Activated T-helper 2 cell treated with anti-CD3 and anti-CD28 coated beads, Interferon-gamma antibody, Interleukin-2, Interleukin-4, amounts not matched to agents 10 μg/mL and 5 μg/mL and 100 μg/mL, durations not matched to agents 14 hours and 24 hours and 36 hours (primary cell): ENCODE results near the gene C2orf42. TPM values are rescaled to one million over a fixed set of nuclear protein-coding genes. Genes with fewer than 3 reads are reported as not detected.
"Not testable (repeated sequence)": the region's sequence is repeated elsewhere in the genome, so short reads cannot be mapped to it uniquely, and the experiment has no call there.

Source experiments
- DNase-seq: peaks from one replicate; pipeline ENCODE4 v3.0.0; 2021; ENCODE audit warnings: low spot score
- H3K27ac Mint-ChIP-seq: one replicate; pipeline ENCODE4 v1.8.0; 2021; ENCODE audit warnings: mixed read lengths
- H3K27me3 Mint-ChIP-seq: one replicate; pipeline ENCODE4 v1.8.0; 2021; ENCODE audit warnings: low read depth, mixed read lengths
- H3K36me3 Mint-ChIP-seq: one replicate; pipeline ENCODE4 v1.8.0; 2021; ENCODE audit warnings: low read depth, mixed read lengths
- H3K4me1 Mint-ChIP-seq: one replicate; pipeline ENCODE4 v1.8.0; 2021; ENCODE audit warnings: low read depth, mixed read lengths
- H3K4me3 Mint-ChIP-seq: one replicate; pipeline ENCODE4 v1.8.0; 2021; ENCODE audit warnings: low read depth, mild to moderate bottlenecking, moderate library complexity, mixed read lengths
- H3K9me3 Mint-ChIP-seq: one replicate; pipeline ENCODE4 v1.8.0; 2021; ENCODE audit warnings: mixed read lengths
- intact Hi-C: fragments of 100-400 bp; cut with micrococcal nuclease; formaldehyde crosslinking; loops from one replicate; pipeline ENCODE4 v1.15.1; 2023
- total RNA-seq: library from RNA; stranded (reverse); gene quantifications from 2 replicates; pipeline ENCODE4 v1.2.3, GENCODE V29; 2022

The C2orf42 gene
- total RNA-seq, 1 donor from 2014 or later: 24.7 TPM

DNA sequence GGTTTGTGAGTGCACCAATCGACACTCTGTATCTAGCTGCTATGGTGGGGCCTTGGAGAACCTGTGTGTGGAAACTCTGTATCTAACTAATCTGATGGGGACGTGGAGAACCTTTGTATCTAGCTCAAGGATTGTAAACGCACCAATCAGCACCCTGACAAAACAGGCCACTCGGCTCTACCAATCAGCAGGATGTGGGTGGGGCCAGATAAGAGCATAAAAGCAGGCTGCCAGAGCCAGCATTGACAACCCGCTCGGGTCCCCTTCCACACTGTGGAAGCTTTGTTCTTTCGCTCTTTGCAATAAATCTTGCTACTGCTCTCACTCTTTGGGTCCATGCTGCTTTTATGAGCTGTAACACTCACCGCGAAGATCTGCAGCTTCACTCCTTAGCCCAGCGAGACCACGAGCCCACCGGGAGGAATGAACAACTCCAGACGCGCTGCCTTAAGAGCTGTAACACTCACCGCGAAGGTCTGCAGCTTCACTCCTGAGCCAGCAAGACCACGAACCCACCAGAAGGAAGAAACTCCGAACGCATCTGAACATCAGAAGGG is 41.6 kb downstream of the C2orf42 start:
- peak overlapping the region; percentile 21 for H3K27ac Mint-ChIP-seq
- DNase-seq, H3K27me3 Mint-ChIP-seq, H3K4me3 Mint-ChIP-seq, intact Hi-C loops, H3K9me3 Mint-ChIP-seq: not testable (repeated sequence)
- H3K4me1 Mint-ChIP-seq: peaks cover 20% of the 10 kb centered on the region
- peaks cover 37% of the 10 kb centered on the region for H3K36me3 Mint-ChIP-seq

DNA sequence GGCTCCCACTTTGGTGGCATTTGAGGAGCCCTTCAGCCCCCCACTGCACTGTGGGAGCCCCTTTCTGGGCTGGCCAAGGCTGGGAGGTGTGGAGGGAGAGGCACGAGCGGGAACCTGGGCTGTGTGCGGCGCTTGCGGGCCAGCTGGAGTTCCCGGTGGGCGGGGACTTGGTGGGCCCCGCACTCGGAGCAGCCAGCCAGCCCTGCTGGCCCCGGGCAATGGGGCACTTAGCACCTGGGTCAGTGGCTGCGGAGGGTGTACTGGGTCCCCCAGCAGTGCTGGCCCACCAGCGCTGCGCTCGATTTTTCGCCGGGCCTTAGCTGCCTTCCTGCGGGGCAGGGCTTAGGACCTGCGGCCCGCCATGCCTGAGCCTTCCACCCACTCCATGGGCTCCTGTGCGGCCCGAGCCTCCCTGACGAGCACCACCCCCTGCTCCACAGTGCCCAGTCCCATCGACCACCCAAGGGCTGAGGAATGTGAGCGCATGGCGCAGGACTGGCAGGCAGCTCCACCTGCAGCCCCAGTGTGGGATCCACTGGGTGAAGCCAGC is 42.5 kb downstream of the C2orf42 start:
- H3K9me3 Mint-ChIP-seq, H3K27ac Mint-ChIP-seq, intact Hi-C loops, DNase-seq, H3K4me3 Mint-ChIP-seq, H3K27me3 Mint-ChIP-seq: not testable (repeated sequence)
- Mint-ChIP-seq H3K36me3 (peaks cover 33% of the 10 kb centered on the region), H3K4me1 (peaks cover 25% of the 10 kb centered on the region)

DNA sequence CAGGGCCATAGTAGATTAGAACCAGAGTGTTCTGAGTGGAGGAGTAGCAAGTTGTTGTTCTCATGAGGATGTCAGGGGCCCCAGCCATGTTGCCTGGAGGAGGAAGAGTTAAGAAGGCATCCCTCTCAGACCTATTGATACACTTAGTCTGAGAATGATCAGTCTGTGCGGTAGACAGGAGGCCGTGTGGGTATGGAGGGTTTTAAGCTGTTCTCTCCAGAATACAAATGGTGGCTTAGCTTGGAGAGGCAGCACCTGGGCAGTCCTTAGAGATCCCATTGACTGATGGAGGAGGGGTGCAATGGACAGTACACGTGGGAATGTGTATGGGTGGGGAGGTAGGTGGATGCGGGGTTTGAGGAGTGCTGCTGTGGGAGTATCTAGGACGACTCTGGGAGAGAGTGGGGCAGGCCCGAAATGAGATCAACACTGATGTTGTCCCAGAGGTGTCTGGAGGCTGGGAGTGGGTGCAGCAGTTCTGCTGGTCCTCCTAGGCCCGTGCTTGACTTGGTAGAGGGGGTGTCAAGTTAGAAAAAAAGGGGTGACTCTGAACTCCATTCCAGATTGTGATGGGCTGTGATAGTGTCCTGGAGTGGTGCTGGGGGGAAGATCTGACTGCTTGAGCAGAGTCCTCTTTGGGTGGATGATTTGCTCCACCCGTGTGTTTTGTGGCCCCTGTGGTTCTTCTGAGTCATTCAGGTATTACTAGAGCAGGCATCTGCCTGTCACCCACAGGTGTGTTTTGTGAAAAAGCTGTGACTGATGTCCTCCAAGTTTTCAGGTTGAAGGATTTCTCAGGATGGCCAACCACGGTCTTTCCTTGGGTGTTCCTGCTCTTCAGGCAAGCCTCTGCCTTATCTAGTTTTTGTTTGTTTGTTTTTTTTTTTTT is 44.7 kb downstream of the C2orf42 start:
- H3K27ac Mint-ChIP-seq: peak overlapping the region; percentile 65
- intact Hi-C loops: no loop called here
- H3K9me3 Mint-ChIP-seq: no peaks in the 10 kb centered on the region
- H3K4me3 Mint-ChIP-seq: no peak overlapping the region
- no peak for DNase-seq
- peaks cover 36% of the 10 kb centered on the region for H3K4me1 Mint-ChIP-seq
- H3K27me3 Mint-ChIP-seq: no peaks in the 10 kb centered on the region
- H3K36me3 Mint-ChIP-seq: peaks cover 20% of the 10 kb centered on the region

DNA sequence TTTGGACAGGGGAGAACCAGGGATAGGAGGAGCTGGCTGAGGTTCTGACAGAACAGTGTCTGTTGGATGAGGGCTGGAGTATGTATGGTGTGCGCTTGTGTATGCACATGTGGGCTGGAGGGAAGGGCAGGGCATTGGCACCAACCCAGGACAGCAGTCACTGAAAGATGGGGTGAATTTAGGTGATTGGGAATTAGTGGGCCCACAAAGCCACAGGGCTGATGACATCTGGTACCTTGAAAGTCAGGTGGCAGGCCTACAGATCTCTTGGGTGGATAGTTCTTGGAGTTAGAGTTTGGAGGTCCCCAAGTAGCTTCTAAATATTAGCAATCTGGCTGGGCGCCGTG is 45.7 kb downstream of the C2orf42 start:
- no peak for DNase-seq
- Mint-ChIP-seq H3K27me3 (no peaks in the 10 kb centered on the region), H3K4me3 (no peak overlapping the region), H3K9me3 (no peaks in the 10 kb centered on the region), H3K27ac (peak overlapping the region; percentile 5), H3K36me3 (peaks cover 21% of the 10 kb centered on the region), H3K4me1 (peaks cover 44% of the 10 kb centered on the region)
- intact Hi-C loops: no loop called here

DNA sequence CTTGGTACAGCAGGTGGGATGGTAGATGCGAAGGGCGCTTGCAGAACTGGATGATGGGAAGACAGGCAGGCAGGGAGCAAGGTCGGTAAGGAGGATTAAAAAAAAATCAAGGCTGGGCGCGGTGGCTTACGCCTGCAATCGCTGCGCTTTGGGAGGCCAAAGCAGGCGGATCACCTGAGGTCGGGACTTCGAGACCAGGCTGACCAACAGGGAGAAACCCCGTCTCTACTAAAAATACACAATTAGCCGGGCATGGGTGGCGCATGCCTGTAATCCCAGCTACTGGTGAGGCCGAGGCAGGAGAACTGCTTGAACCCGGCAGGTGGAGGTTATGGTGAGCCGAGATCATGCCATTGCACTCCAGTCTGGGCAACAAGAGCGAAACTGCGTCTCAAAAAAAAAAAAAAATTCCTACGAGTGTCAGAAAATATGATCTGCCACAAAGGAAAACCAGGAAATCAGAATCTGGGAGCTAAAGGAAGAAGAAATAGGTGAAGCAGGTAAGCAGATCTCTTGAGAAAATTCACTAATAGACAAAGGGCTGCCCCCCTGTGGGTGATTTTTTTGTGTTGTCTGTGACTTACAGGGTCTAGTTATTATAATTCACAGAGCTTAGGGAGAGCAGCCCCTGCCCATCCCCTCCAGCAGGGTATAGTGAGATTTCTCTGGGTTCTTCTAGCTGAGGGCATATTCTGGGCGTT is 46.2 kb downstream of the C2orf42 start:
- Mint-ChIP-seq H3K9me3 (no peaks in the 10 kb centered on the region), H3K27me3 (no peaks in the 10 kb centered on the region), H3K4me3 (no peak overlapping the region), H3K36me3 (peaks cover 16% of the 10 kb centered on the region), H3K4me1 (peaks cover 47% of the 10 kb centered on the region), H3K27ac (peak overlapping the region; percentile 24)
- no peak for DNase-seq
- intact Hi-C loops: no loop called here

DNA sequence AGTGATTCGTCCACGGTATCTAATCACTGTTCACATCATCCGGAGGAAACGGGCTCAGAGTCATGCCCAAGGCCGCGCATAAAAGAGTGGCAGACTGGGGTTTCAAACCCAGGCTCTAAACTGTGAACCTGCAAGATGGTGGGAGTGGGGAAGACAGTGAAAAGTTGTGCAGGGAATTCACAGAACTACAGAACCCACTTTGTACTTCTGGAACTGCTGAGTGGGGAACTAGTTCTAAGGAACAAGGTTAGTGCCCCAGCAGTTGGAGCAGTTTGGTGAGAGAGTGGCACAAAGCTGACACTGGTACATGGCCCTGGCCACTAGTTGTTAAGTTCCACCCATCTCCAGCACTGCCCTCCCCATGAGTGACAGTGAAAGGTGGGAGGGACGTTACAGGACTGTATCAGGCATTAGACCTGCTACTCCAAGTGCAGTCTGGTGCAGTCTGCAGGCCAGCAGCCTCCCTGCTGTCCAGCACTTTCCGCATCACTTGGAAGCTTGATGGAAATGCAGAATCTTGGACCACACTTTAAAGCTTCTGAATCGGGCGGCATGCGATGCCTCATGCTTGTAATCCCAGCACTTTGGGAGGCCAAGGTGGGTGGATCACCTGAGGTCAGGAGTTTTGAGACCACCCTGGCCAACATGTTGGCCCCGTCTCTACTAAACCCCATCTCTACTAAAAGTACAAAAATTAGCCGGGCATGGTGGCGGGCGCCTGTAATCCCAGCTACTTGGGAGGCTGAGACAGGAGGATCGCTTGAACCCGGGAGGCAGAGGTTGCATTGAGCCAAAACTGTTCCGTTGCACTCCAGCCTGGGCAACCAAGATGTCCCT is 47.3 kb downstream of the C2orf42 start:
- intact Hi-C loops: loop anchor here (1.0 to 2.0 kb wide), 3 partner anchors 35 to 150 kb away; partner anchors contain the start of genes SNRPG and TIA1
- peaks cover 44% of the 10 kb centered on the region for H3K4me1 Mint-ChIP-seq
- H3K9me3 Mint-ChIP-seq: no peaks in the 10 kb centered on the region
- H3K27me3 Mint-ChIP-seq: no peaks in the 10 kb centered on the region
- peak overlapping the region; percentile 97 for H3K27ac Mint-ChIP-seq
- H3K36me3 Mint-ChIP-seq: peaks cover 5% of the 10 kb centered on the region
- DNase-seq: no peak
- H3K4me3 Mint-ChIP-seq: peak overlapping the region; percentile 84

DNA sequence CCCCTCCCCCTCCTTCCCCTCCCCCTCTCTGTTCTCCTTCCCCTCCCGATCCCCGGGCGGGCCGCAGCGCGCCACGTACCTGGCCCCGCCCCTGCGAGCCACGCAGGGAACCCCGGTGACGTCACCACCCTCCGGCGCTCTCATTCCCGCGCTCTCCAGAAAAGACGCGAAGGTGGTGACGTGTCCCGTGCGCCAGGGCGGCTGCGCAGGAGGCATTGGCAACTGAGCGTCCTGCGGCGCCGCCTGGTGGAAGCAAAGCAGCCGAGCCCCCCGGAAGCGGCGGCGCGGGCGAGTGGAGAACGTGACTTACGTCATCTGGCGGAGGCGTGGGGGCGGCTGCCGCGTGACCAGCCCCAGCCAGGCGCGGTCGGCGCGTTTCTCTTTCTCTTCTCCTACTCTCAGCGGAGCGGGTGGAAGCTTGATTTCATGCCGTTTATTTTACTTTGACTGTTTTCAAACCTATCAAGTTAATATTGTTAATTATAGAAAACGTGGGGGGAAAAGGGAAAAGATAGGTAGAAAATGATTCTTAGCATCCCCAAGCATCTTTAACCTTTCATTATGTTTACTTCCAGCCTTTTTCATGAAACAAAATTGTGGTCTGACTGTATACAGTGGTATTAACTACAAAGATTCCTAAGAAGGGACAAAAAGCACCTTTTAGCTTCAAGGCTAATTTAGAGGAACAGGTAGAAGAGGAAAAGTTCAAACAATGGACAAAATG is 48.1 kb downstream of the C2orf42 start:
- H3K9me3 Mint-ChIP-seq: no peaks in the 10 kb centered on the region
- H3K27ac Mint-ChIP-seq: peak overlapping the region; percentile 97
- intact Hi-C loops: loop anchor here (1.0 to 2.0 kb wide), 8 partner anchors 18 to 228 kb away; partner anchors contain the start of genes PCBP1, SNRPG and TIA1
- H3K4me3 Mint-ChIP-seq: peak overlapping the region; percentile 84
- DNase-seq: peak; percentile 100
- H3K4me1 Mint-ChIP-seq: peaks cover 49% of the 10 kb centered on the region
- H3K27me3 Mint-ChIP-seq: no peaks in the 10 kb centered on the region
- H3K36me3 Mint-ChIP-seq: peaks cover 4% of the 10 kb centered on the region

DNA sequence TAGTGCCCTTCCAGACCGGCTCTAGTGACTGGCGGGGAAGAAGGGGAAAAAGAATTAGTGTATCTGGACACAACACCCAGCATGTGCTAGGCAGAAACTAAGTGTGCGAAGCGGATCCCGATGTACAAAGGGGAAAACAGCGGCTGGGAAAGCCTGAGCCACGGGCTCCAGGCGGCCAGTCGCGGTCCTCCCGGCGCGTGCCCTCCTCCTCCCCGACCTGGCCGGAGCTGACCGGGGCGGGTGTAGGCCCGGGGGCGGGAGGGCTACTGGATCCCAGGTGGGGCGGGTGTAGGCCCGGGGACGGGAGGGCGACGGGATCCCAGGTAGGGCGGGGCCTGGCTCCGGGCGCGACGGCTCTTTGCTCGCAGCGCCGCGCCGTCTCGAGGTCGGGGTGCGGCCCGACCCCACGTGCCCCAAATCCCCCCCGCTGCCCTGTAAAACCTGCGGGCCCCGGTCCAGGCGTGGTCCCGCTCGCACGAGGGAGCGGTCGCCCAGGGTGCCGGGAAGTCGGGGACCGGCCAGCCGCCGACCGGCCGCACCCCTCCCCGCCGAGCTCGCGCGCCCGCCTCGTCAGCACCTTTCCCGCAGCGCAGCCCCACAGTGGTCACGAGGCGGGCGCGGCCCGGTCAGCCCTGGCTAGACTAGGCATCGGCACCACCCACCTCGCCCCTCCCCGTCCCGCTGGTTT is 48.8 kb downstream of the C2orf42 start:
- H3K9me3 Mint-ChIP-seq: no peaks in the 10 kb centered on the region
- peaks cover 54% of the 10 kb centered on the region for H3K4me1 Mint-ChIP-seq

DNA sequence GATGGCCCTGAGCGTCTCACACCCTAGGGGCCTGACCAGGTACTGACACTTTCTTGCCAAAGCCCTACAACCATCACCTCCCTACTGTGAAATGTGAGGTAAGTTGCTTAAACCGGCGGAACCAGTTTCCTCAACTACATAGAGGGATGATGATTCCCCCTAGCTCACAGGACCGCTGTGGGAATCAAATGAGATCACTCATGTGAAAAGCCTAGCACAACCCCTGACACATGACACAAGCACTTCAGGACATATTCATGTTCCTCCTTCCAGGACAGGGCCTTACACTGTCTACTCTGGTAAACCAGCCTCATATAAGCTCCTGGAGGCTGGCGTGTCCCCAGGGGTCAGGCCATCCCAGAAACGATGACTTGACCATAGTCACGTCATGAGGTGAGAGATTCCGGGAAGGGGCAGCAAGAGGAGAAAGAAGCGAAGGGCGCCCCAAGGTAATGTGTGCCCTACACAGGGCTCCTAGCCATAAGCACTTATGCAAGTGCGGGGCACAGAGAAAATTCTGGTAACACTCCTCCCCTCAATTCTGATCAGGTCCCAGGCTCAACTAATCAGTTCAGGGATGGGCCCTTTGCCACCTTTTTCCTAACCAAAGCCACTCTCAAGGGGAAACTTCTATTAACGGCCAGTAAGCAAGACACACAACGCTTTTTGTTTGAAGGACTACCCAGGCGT is 49.5 kb downstream of the C2orf42 start:
- Mint-ChIP-seq H3K36me3 (peaks cover 7% of the 10 kb centered on the region), H3K4me1 (peaks cover 50% of the 10 kb centered on the region), H3K27me3 (no peaks in the 10 kb centered on the region), H3K4me3 (peak overlapping the region; percentile 92), H3K9me3 (no peaks in the 10 kb centered on the region), H3K27ac (peak overlapping the region; percentile 99)
- intact Hi-C loops: loop anchor here (1.0 kb wide), 1 partner anchor 8 kb away; no protein-coding TSS in a partner anchor
- DNase-seq: peak; percentile 56

More for the DNA sequence above, 48.8 kb downstream of the C2orf42 start:
- no peaks in the 10 kb centered on the region for H3K27me3 Mint-ChIP-seq
- peaks cover 7% of the 10 kb centered on the region for H3K36me3 Mint-ChIP-seq
- intact Hi-C loops: loop anchor here (1.0 to 2.0 kb wide), 8 partner anchors 9 to 228 kb away; partner anchors contain the start of genes PCBP1 and TIA1
- H3K27ac Mint-ChIP-seq: peak overlapping the region; percentile 99
- H3K4me3 Mint-ChIP-seq: peak overlapping the region; percentile 92
- no peak for DNase-seq

DNA sequence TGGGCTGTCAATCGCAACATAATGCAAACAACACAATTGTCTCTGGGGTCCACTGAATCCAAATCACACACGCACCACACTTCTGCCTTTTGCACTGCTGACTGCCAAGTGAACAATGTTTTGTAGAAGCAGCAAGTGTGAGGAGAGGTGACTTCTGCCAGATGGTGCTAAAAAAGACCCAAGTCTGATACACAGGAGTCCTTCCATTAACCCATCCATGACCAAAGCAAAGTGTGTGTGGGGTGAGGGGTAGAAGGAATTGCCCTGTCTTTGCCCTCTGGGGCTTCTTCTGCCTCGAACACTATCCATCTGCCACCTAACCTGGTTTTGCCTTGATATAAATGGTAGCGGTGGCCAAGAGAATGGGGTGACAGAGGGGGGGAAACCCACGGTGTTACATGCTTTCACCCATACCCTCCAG is 50.0 kb downstream of the C2orf42 start:
- peak overlapping the region; percentile 99 for H3K27ac Mint-ChIP-seq
- intact Hi-C loops: loop anchor here (1.0 kb wide), 1 partner anchor 8 kb away; no protein-coding TSS in a partner anchor
- no peaks in the 10 kb centered on the region for H3K27me3 Mint-ChIP-seq
- no peaks in the 10 kb centered on the region for H3K9me3 Mint-ChIP-seq
- DNase-seq: no peak
- peaks cover 48% of the 10 kb centered on the region for H3K4me1 Mint-ChIP-seq
- H3K4me3 Mint-ChIP-seq: peak overlapping the region; percentile 92
- peaks cover 7% of the 10 kb centered on the region for H3K36me3 Mint-ChIP-seq
